ENCODE results near the gene ILRUN. TPM values are rescaled to one million over a fixed set of nuclear protein-coding genes. Genes with fewer than 3 reads are reported as not detected.
"Not testable (repeated sequence)": the region's sequence is repeated elsewhere in the genome, so short reads cannot be mapped to it uniquely, and the experiment has no call there.

The ILRUN gene
- polyA plus RNA-seq, 1 experiment: 37.5 TPM

GRCh38 chr6:34722451-34722850 is 25.9 kb upstream of the ILRUN start:
- no peaks in the 10 kb centered on the region for H3K36me3 ChIP-seq (ENCODE audit: control insufficient read depth, insufficient read depth, low read length)
- ChIA-PET CTCF (no interaction called here), POLR2A (no interaction called here)
- DNase-seq (ENCODE audit: low read depth): no peak
- TF ChIP-seq, protein P1, sequence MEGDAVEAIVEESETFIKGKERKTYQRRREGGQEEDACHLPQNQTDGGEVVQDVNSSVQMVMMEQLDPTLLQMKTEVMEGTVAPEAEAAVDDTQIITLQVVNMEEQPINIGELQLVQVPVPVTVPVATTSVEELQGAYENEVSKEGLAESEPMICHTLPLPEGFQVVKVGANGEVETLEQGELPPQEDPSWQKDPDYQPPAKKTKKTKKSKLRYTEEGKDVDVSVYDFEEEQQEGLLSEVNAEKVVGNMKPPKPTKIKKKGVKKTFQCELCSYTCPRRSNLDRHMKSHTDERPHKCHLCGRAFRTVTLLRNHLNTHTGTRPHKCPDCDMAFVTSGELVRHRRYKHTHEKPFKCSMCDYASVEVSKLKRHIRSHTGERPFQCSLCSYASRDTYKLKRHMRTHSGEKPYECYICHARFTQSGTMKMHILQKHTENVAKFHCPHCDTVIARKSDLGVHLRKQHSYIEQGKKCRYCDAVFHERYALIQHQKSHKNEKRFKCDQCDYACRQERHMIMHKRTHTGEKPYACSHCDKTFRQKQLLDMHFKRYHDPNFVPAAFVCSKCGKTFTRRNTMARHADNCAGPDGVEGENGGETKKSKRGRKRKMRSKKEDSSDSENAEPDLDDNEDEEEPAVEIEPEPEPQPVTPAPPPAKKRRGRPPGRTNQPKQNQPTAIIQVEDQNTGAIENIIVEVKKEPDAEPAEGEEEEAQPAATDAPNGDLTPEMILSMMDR (IDR thresholded peaks at IDR 0.05; ENCODE audit: insufficient read depth, low read depth, low read length): no peak
- H3K27me3 ChIP-seq (ENCODE audit: control insufficient read depth, insufficient read depth, low read length): no peaks in the 10 kb centered on the region
- no peak overlapping the region for H3K4me3 ChIP-seq (ENCODE audit: low read depth, low read length)

- H3K36me3 ChIP-seq (ENCODE audit: control insufficient read depth, insufficient read depth, low read length); CTCF ChIA-PET; H3K4me3 ChIP-seq (ENCODE audit: low read depth, low read length); DNase-seq (ENCODE audit: low read depth); H3K27me3 ChIP-seq (ENCODE audit: control insufficient read depth, insufficient read depth, low read length); POLR2A ChIA-PET: not testable (repeated sequence)
Measured at GRCh38 chr6:34720160-34720559, 23.6 kb upstream of the ILRUN start.

GRCh38 chr6:34719646-34720045 is 23.1 kb upstream of the ILRUN start:
- H3K27me3 ChIP-seq (ENCODE audit: control insufficient read depth, insufficient read depth, low read length); H3K36me3 ChIP-seq (ENCODE audit: control insufficient read depth, insufficient read depth, low read length); H3K4me3 ChIP-seq (ENCODE audit: low read depth, low read length); CTCF ChIA-PET; DNase-seq (ENCODE audit: low read depth); POLR2A ChIA-PET: not testable (repeated sequence)

DNA sequence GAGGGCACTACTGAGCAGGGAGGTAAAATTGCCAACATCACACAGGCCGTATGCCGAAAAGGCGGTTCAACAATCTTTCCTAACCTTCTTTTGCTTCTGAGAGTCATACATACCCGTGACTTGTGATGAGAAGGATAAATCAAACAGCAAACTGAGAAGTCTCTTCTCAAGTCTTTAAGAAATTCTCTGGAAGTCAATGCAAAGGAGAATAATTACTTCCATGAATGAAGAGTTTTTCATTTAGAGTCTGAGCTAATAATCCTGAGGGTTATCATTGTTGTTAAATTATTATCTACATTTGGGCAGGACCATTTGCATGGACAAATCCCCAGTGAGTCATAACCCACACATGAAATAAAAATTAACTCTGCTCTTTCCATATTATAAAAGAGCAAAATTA is 22.4 kb upstream of the ILRUN start:
- H3K27me3 ChIP-seq (ENCODE audit: control insufficient read depth, insufficient read depth, low read length): no peaks in the 10 kb centered on the region
- POLR2A ChIA-PET: no interaction called here

DNA sequence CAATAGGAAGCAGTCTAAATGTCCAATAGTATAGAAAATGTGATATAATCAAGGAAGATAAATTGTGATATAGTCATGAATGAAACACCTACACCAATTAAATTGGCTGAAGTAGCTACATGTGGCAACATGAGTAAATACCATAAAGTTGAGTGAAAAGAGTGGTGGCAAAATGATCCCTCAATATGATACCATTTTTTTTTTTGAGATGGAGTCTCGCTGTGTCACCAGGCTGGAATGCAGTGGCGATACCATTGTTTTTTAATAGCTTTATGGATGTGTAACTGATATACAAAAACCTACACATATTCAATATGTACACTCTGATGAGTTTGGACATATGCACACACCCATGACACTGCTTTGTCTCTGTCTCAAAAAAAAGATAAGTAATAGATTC is 20.9 kb upstream of the ILRUN start:
- Histone ChIP-seq H3K36me3 (ENCODE audit: control insufficient read depth, insufficient read depth, low read length) (no peaks in the 10 kb centered on the region), H3K4me3 (ENCODE audit: low read depth, low read length) (no peak overlapping the region), H3K27me3 (ENCODE audit: control insufficient read depth, insufficient read depth, low read length) (no peaks in the 10 kb centered on the region)
- POLR2A ChIA-PET: no interaction called here
- CTCF ChIA-PET: no interaction called here
- DNase-seq (ENCODE audit: low read depth): no peak
- TF ChIP-seq, protein P1 (IDR thresholded peaks at IDR 0.05; ENCODE audit: insufficient read depth, low read depth, low read length): no peak

More for the DNA sequence above, 22.4 kb upstream of the ILRUN start:
- Histone ChIP-seq H3K4me3 (ENCODE audit: low read depth, low read length) (no peak overlapping the region), H3K36me3 (ENCODE audit: control insufficient read depth, insufficient read depth, low read length) (no peaks in the 10 kb centered on the region)
- no peak for DNase-seq (ENCODE audit: low read depth)
- CTCF ChIA-PET: no interaction called here
- TF ChIP-seq, protein P1 (IDR thresholded peaks at IDR 0.05; ENCODE audit: insufficient read depth, low read depth, low read length): no peak

DNA sequence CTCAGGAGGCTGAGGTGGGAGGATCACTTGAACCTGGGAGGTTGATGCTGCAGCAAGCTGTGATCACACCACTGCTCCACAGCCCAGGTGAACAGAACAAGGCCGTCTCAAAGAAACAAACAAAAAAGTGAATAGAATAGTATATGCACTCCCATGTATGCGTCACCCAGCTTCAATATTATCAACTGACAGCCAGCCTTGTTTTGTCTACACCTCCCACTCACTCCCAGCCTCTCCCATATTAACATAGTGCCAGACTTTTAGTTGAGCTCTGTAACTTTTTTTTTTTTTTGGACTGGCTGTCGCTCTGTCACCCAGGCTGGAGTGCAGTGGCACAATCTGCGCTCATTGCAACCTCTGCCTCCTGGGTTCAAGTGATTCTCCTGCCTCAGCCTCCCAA is 18.1 kb upstream of the ILRUN start:
- no peaks in the 10 kb centered on the region for H3K36me3 ChIP-seq (ENCODE audit: control insufficient read depth, insufficient read depth, low read length)
- H3K4me3 ChIP-seq (ENCODE audit: low read depth, low read length): no peak overlapping the region
- ChIA-PET CTCF (no interaction called here), POLR2A (no interaction called here)
- TF ChIP-seq, protein P1 (IDR thresholded peaks at IDR 0.05; ENCODE audit: insufficient read depth, low read depth, low read length): no peak
- DNase-seq (ENCODE audit: low read depth): no peak
- no peaks in the 10 kb centered on the region for H3K27me3 ChIP-seq (ENCODE audit: control insufficient read depth, insufficient read depth, low read length)

GRCh38 chr6:34712881-34713280 is 16.3 kb upstream of the ILRUN start:
- POLR2A ChIA-PET; H3K27me3 ChIP-seq (ENCODE audit: control insufficient read depth, insufficient read depth, low read length); DNase-seq (ENCODE audit: low read depth); H3K36me3 ChIP-seq (ENCODE audit: control insufficient read depth, insufficient read depth, low read length); CTCF ChIA-PET; H3K4me3 ChIP-seq (ENCODE audit: low read depth, low read length): not testable (repeated sequence)
